Mesothelial cell of epicardium (in vitro differentiated cells): ENCODE data around the gene DFFB. TPM values are rescaled to one million over a fixed set of nuclear protein-coding genes. Genes with fewer than 3 reads are reported as not detected.

Experiments used
- DNase-seq, 2 experiments: peaks; one replicate each; pipeline ENCODE4 v3.0.0; 2021; ENCODE audit warnings: low spot score in 2 of 2; ENCODE audit not compliant: unreplicated experiment in 2 of 2
- H3K27ac Mint-ChIP-seq: 2 replicates; pipeline ENCODE4 v1.8.0; 2021; ENCODE audit warnings: mixed read lengths
- H3K27me3 Mint-ChIP-seq: 2 replicates; pipeline ENCODE4 v1.8.0; 2021; ENCODE audit warnings: low read depth, mixed read lengths
- H3K36me3 Mint-ChIP-seq: 2 replicates; pipeline ENCODE4 v1.8.0; 2021; ENCODE audit warnings: mixed read lengths
- H3K4me1 Mint-ChIP-seq: 2 replicates; pipeline ENCODE4 v1.8.0; 2021; ENCODE audit warnings: mixed read lengths
- H3K4me3 Mint-ChIP-seq: 2 replicates; pipeline ENCODE4 v1.8.0; 2021; ENCODE audit warnings: mild to moderate bottlenecking, moderate library complexity, mixed read lengths
- H3K9me3 Mint-ChIP-seq: 2 replicates; pipeline ENCODE4 v1.8.0; 2021; ENCODE audit warnings: mixed read lengths
- CTCF ChIP-seq: fragments of 200-600 bp; sonication (generic); IDR thresholded peaks from one replicate; pipeline ENCODE4 v1.5.0; 2021; ENCODE audit warnings: antibody characterized with exemption; ENCODE audit not compliant: unreplicated experiment
- total RNA-seq: library from RNA; stranded (reverse); gene quantifications from 3 replicates; pipeline ENCODE4 v1.2.1, GENCODE V29; 2021

The DFFB gene
- total RNA-seq, 1 donor from 2014 or later = 11.0 TPM

- H3K9me3 Mint-ChIP-seq = peaks cover 6% of the 10 kb centered on the region
- peaks cover 64% of the 10 kb centered on the region for H3K36me3 Mint-ChIP-seq
- DNase-seq = no peak
- H3K27ac Mint-ChIP-seq = no peak overlapping the region
- H3K4me1 Mint-ChIP-seq = no peaks in the 10 kb centered on the region
- no peaks in the 10 kb centered on the region for H3K27me3 Mint-ChIP-seq
- no peak overlapping the region for H3K4me3 Mint-ChIP-seq
- no peak for TF ChIP-seq CTCF
These were observed 20.9 kb upstream of the DFFB start for GRCh38 chr1:3836421-3836820.

GRCh38 chr1:3837200-3837599 is 20.1 kb upstream of the DFFB start:
- no peak overlapping the region for H3K27ac Mint-ChIP-seq
- H3K4me3 Mint-ChIP-seq = no peak overlapping the region
- peaks cover 6% of the 10 kb centered on the region for H3K9me3 Mint-ChIP-seq
- no peak for DNase-seq
- H3K4me1 Mint-ChIP-seq = no peaks in the 10 kb centered on the region
- no peak for TF ChIP-seq CTCF
- peaks cover 62% of the 10 kb centered on the region for H3K36me3 Mint-ChIP-seq
- H3K27me3 Mint-ChIP-seq = no peaks in the 10 kb centered on the region

- Mint-ChIP-seq H3K27me3 (no peaks in the 10 kb centered on the region), H3K4me3 (no peak overlapping the region), H3K27ac (no peak overlapping the region), H3K9me3 (peaks cover 6% of the 10 kb centered on the region), H3K36me3 (peaks cover 58% of the 10 kb centered on the region), H3K4me1 (no peaks in the 10 kb centered on the region)
- DNase-seq = no peak
- no peak for TF ChIP-seq CTCF
These were observed 19.6 kb upstream of the DFFB start for GRCh38 chr1:3837685-3838084.

- Mint-ChIP-seq H3K27me3 (no peaks in the 10 kb centered on the region), H3K4me1 (no peaks in the 10 kb centered on the region), H3K4me3 (no peak overlapping the region), H3K27ac (no peak overlapping the region), H3K9me3 (peaks cover 6% of the 10 kb centered on the region), H3K36me3 (peaks cover 58% of the 10 kb centered on the region)
- TF ChIP-seq CTCF = no peak
- no peak for DNase-seq
These were observed 18.5 kb upstream of the DFFB start for GRCh38 chr1:3838788-3839187.

- H3K27ac Mint-ChIP-seq = no peak overlapping the region
- H3K9me3 Mint-ChIP-seq = peaks cover 6% of the 10 kb centered on the region
- no peak for TF ChIP-seq CTCF
- H3K4me1 Mint-ChIP-seq = no peaks in the 10 kb centered on the region
- H3K27me3 Mint-ChIP-seq = no peaks in the 10 kb centered on the region
- no peak for DNase-seq
- no peak overlapping the region for H3K4me3 Mint-ChIP-seq
- peaks cover 51% of the 10 kb centered on the region for H3K36me3 Mint-ChIP-seq
These were observed 15.8 kb upstream of the DFFB start for GRCh38 chr1:3841491-3841890.

- no peaks in the 10 kb centered on the region for H3K9me3 Mint-ChIP-seq
- H3K4me1 Mint-ChIP-seq = no peaks in the 10 kb centered on the region
- no peaks in the 10 kb centered on the region for H3K27me3 Mint-ChIP-seq
These were observed 14.4 kb upstream of the DFFB start for GRCh38 chr1:3842912-3843311.

More at GRCh38 chr1:3842912-3843311, 14.4 kb upstream of the DFFB start:
- TF ChIP-seq CTCF = no peak
- H3K27ac Mint-ChIP-seq = no peak overlapping the region
- H3K4me3 Mint-ChIP-seq = no peak overlapping the region
- H3K36me3 Mint-ChIP-seq = peaks cover 44% of the 10 kb centered on the region
- DNase-seq = no peak
